ENCODE results near the gene COA3.

The COA3 gene

GRCh38 chr17:42748908-42749798, 49.4 kb downstream of the COA3 start:
- CTCF ChIA-PET: interaction anchor here (0.6 kb wide), 1 partner anchor 9 kb away, joined by 3 read pairs; no protein-coding TSS in a partner anchor
- POLR2A ChIA-PET (ENCODE audit: low non-redundant PET): no interaction called here
- H3K27ac ChIP-seq: no peak overlapping the region
- TF ChIP-seq CTCF (conservative IDR thresholded peaks at IDR 0.05; ENCODE audit: low read depth): no peak
- no peak for DNase-seq (ENCODE audit: low spot score)

- POLR2A ChIA-PET (ENCODE audit: low non-redundant PET): no interaction called here
Measured at GRCh38 chr17:42748202-42748907, 50.1 kb downstream of the COA3 start.

More at GRCh38 chr17:42748202-42748907, 50.1 kb downstream of the COA3 start:
- DNase-seq (ENCODE audit: low spot score): no peak
- CTCF ChIA-PET: no interaction called here
- TF ChIP-seq CTCF (conservative IDR thresholded peaks at IDR 0.05; ENCODE audit: low read depth): no peak
- no peak overlapping the region for H3K27ac ChIP-seq
